Activated CD8-positive, alpha-beta T cell treated with anti-CD3 and anti-CD28 coated beads for 36 hours (primary cell): ENCODE measurements around the gene MPPED2. TPM values are rescaled to one million over a fixed set of nuclear protein-coding genes. Genes with fewer than 3 reads are reported as not detected.

Source experiments
- ATAC-seq: fragments of 200-7000 bp; cut with Tn5 transposase; one replicate; pipeline ENCODE4 v1.10.0; 2021; ENCODE audit warnings: mild to moderate bottlenecking, moderate library complexity
- CTCF ChIA-PET: fragments of 350-600 bp; sonication (Branson Sonifier 250); formaldehyde crosslinking; loops from one replicate; lab custom pipeline; 2021; ENCODE audit warnings: antibody characterized with exemption; lab: Charles Lee
- POLR2A ChIA-PET: fragments of 350-600 bp; sonication (Branson Sonifier 250); formaldehyde crosslinking; loops from one replicate; lab custom pipeline; 2021; ENCODE audit warnings: antibody characterized with exemption; lab: Charles Lee
- DNase-seq: peaks from one replicate; pipeline ENCODE4 v3.0.0-alpha.2; 2020
- H3K27ac Mint-ChIP-seq: one replicate; pipeline ENCODE4 v1.8.0; 2021; ENCODE audit warnings: mild to moderate bottlenecking, mixed read lengths
- H3K27me3 Mint-ChIP-seq: one replicate; pipeline ENCODE4 v1.8.0; 2021; ENCODE audit warnings: mixed read lengths
- H3K36me3 Mint-ChIP-seq: one replicate; pipeline ENCODE4 v1.8.0; 2021; ENCODE audit warnings: low read depth, mixed read lengths
- H3K4me1 Mint-ChIP-seq: one replicate; pipeline ENCODE4 v1.8.0; 2021; ENCODE audit warnings: low read depth, mixed read lengths
- H3K4me3 Mint-ChIP-seq: one replicate; pipeline ENCODE4 v1.8.0; 2021; ENCODE audit warnings: mild to moderate bottlenecking, moderate library complexity, mixed read lengths
- H3K9me3 Mint-ChIP-seq: one replicate; pipeline ENCODE4 v1.8.0; 2021; ENCODE audit warnings: mixed read lengths
- CTCF ChIP-seq: fragments of 200-600 bp; IDR thresholded peaks from one replicate; pipeline ENCODE4 v1.8.0; 2022; ENCODE audit warnings: antibody characterized with exemption, mild to moderate bottlenecking
- intact Hi-C: fragments of 100-400 bp; cut with micrococcal nuclease; formaldehyde crosslinking; loops from one replicate; pipeline ENCODE4 v1.10.0; 2022
- total RNA-seq, 2 experiments: library from RNA; stranded (reverse); gene quantifications; one replicate each; pipeline ENCODE4 v1.2.3, GENCODE V29; 2021

The MPPED2 gene
- total RNA-seq, 2 experiments from 2014 or later, result 0.63 TPM; not detected in 1

GRCh38 chr11:30481796-30482195, 104.4 kb downstream of the MPPED2 start:
- ATAC-seq, result no peak
- TF ChIP-seq CTCF, result no peak
- intact Hi-C loops, result no loop called here
- Mint-ChIP-seq H3K4me3 (no peak overlapping the region), H3K27me3 (peaks cover 10% of the 10 kb centered on the region), H3K9me3 (no peaks in the 10 kb centered on the region), H3K4me1 (no peaks in the 10 kb centered on the region), H3K27ac (no peak overlapping the region), H3K36me3 (no peaks in the 10 kb centered on the region)
- no peak for DNase-seq
- ChIA-PET POLR2A (no interaction called here), CTCF (no interaction called here)

- H3K27ac Mint-ChIP-seq, result no peak overlapping the region
- ATAC-seq, result no peak
- no peak overlapping the region for H3K4me3 Mint-ChIP-seq
- no peaks in the 10 kb centered on the region for H3K9me3 Mint-ChIP-seq
- peaks cover 8% of the 10 kb centered on the region for H3K27me3 Mint-ChIP-seq
- DNase-seq, result no peak
- no peak for TF ChIP-seq CTCF
- intact Hi-C loops, result no loop called here
- H3K36me3 Mint-ChIP-seq, result no peaks in the 10 kb centered on the region
- POLR2A ChIA-PET, result no interaction called here
- H3K4me1 Mint-ChIP-seq, result no peaks in the 10 kb centered on the region
- CTCF ChIA-PET, result no interaction called here
Observed at GRCh38 chr11:30481330-30481729, 104.8 kb downstream of the MPPED2 start.

- Mint-ChIP-seq H3K27me3 (peaks cover 8% of the 10 kb centered on the region), H3K4me3 (no peak overlapping the region), H3K4me1 (no peaks in the 10 kb centered on the region), H3K9me3 (no peaks in the 10 kb centered on the region), H3K36me3 (no peaks in the 10 kb centered on the region), H3K27ac (no peak overlapping the region)
- intact Hi-C loops, result no loop called here
- TF ChIP-seq CTCF, result no peak
- POLR2A ChIA-PET, result no interaction called here
- CTCF ChIA-PET, result no interaction called here
- ATAC-seq, result no peak
- DNase-seq, result no peak
Observed at GRCh38 chr11:30479899-30480298, 106.3 kb downstream of the MPPED2 start.

- no peak overlapping the region for H3K27ac Mint-ChIP-seq
- DNase-seq (no peak), ATAC-seq (no peak)
- H3K9me3 Mint-ChIP-seq, result no peaks in the 10 kb centered on the region
- H3K36me3 Mint-ChIP-seq, result no peaks in the 10 kb centered on the region
- H3K27me3 Mint-ChIP-seq, result peaks cover 8% of the 10 kb centered on the region
- ChIA-PET POLR2A (no interaction called here), CTCF (no interaction called here)
- intact Hi-C loops, result no loop called here
- no peak for TF ChIP-seq CTCF
- no peak overlapping the region for H3K4me3 Mint-ChIP-seq
- no peaks in the 10 kb centered on the region for H3K4me1 Mint-ChIP-seq
Observed at GRCh38 chr11:30478923-30479322, 107.2 kb downstream of the MPPED2 start.

- intact Hi-C loops, result no loop called here
- no peak for ATAC-seq
- ChIA-PET CTCF (no interaction called here), POLR2A (no interaction called here)
- H3K27ac Mint-ChIP-seq, result no peak overlapping the region
- no peak for DNase-seq
- H3K4me3 Mint-ChIP-seq, result no peak overlapping the region
- H3K27me3 Mint-ChIP-seq, result peaks cover 8% of the 10 kb centered on the region
- H3K9me3 Mint-ChIP-seq, result no peaks in the 10 kb centered on the region
- TF ChIP-seq CTCF, result no peak
- no peaks in the 10 kb centered on the region for H3K36me3 Mint-ChIP-seq
- H3K4me1 Mint-ChIP-seq, result no peaks in the 10 kb centered on the region
Observed at GRCh38 chr11:30477061-30477460, 109.1 kb downstream of the MPPED2 start.
